ENCODE data around the gene NUMB.

DNA sequence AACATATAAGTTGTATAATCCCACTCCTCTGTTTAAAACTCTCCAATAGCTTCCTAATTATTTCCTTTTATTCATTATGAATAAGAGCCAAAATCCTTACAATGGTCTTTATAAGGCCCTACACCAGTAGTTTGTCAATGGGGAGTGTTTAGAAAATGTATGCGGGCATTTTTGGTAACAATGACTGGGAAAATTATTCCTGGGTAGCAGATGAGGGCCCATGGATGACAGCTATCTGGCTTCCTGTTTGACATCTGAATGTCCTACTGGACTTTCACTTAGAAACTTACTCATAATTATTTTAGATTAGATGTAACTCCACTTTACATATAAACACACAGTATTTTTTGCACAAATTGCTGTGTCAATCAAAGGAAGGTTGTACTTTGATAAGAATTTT, 119.8 kb downstream of the NUMB start:
- TF ChIP-seq, protein P1, sequence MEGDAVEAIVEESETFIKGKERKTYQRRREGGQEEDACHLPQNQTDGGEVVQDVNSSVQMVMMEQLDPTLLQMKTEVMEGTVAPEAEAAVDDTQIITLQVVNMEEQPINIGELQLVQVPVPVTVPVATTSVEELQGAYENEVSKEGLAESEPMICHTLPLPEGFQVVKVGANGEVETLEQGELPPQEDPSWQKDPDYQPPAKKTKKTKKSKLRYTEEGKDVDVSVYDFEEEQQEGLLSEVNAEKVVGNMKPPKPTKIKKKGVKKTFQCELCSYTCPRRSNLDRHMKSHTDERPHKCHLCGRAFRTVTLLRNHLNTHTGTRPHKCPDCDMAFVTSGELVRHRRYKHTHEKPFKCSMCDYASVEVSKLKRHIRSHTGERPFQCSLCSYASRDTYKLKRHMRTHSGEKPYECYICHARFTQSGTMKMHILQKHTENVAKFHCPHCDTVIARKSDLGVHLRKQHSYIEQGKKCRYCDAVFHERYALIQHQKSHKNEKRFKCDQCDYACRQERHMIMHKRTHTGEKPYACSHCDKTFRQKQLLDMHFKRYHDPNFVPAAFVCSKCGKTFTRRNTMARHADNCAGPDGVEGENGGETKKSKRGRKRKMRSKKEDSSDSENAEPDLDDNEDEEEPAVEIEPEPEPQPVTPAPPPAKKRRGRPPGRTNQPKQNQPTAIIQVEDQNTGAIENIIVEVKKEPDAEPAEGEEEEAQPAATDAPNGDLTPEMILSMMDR (IDR thresholded peaks at IDR 0.05), result no peak
- TF ChIP-seq POLR2AphosphoS5 (IDR thresholded peaks at IDR 0.05), result no peak

Measured in esophagus muscularis mucosa (tissue), 3 donors.